Activated CD4-positive, alpha-beta T cell treated with anti-CD3 and anti-CD28 coated beads, Interleukin-2, amount 50 U/mL, for 48 hours (primary cell): Measurements from ENCODE around the gene ICAM2.
"Not testable (repeated sequence)": the region's sequence is repeated elsewhere in the genome, so short reads cannot be mapped to it uniquely, and the experiment has no call there.

Source experiments
- DNase-seq, 2 experiments: peaks; one replicate each; pipeline ENCODE4 v3.0.0-alpha.2; 2020

The ICAM2 gene

GRCh38 chr17:63996430-63997182, 23.8 kb downstream of the ICAM2 start:
- no peak for DNase-seq

GRCh38 chr17:63995626-63996025, 24.8 kb downstream of the ICAM2 start:
- DNase-seq: no peak

- no peak for DNase-seq
Measured at GRCh38 chr17:63993368-63993985, 27.0 kb downstream of the ICAM2 start.

- DNase-seq: no peak
Measured at GRCh38 chr17:63991611-63992010, 28.8 kb downstream of the ICAM2 start.

- no peak for DNase-seq
Measured at GRCh38 chr17:63989622-63990345, 30.6 kb downstream of the ICAM2 start.

GRCh38 chr17:63988741-63989621, 31.5 kb downstream of the ICAM2 start:
- no peak for DNase-seq

GRCh38 chr17:63988127-63988478, 32.3 kb downstream of the ICAM2 start:
- DNase-seq: no peak

GRCh38 chr17:63987221-63988126, 33.0 kb downstream of the ICAM2 start:
- no peak for DNase-seq

- no peak for DNase-seq
Measured at GRCh38 chr17:63986821-63987220, 33.6 kb downstream of the ICAM2 start.

- peak in 1 of 2 experiments; percentile 13 for DNase-seq
Measured at GRCh38 chr17:63985387-63986140, 34.9 kb downstream of the ICAM2 start.

- DNase-seq: peak; percentile 35 to 51
Measured at GRCh38 chr17:63984651-63985386, 35.6 kb downstream of the ICAM2 start.

GRCh38 chr17:63984236-63984635, 36.2 kb downstream of the ICAM2 start:
- DNase-seq: no peak

- no peak for DNase-seq
Measured at GRCh38 chr17:63983320-63983719, 37.1 kb downstream of the ICAM2 start.

GRCh38 chr17:63982641-63983040, 37.8 kb downstream of the ICAM2 start:
- DNase-seq: not testable (repeated sequence)

GRCh38 chr17:63978272-63979200, 41.9 kb downstream of the ICAM2 start:
- DNase-seq: no peak

- DNase-seq: no peak
Measured at GRCh38 chr17:63976702-63977101, 43.7 kb downstream of the ICAM2 start.

- no peak for DNase-seq
Measured at GRCh38 chr17:63975541-63976092, 44.8 kb downstream of the ICAM2 start.

- no peak for DNase-seq
Measured at GRCh38 chr17:63974594-63975192, 45.7 kb downstream of the ICAM2 start.
